Measurements from ENCODE around the gene GINS1. TPM values are rescaled to one million over a fixed set of nuclear protein-coding genes. Genes with fewer than 3 reads are reported as not detected.

Gene GINS1
- total and polyA plus RNA-seq, 10 donors = 0.85 to 3.9 (median 2.7) TPM

DNA sequence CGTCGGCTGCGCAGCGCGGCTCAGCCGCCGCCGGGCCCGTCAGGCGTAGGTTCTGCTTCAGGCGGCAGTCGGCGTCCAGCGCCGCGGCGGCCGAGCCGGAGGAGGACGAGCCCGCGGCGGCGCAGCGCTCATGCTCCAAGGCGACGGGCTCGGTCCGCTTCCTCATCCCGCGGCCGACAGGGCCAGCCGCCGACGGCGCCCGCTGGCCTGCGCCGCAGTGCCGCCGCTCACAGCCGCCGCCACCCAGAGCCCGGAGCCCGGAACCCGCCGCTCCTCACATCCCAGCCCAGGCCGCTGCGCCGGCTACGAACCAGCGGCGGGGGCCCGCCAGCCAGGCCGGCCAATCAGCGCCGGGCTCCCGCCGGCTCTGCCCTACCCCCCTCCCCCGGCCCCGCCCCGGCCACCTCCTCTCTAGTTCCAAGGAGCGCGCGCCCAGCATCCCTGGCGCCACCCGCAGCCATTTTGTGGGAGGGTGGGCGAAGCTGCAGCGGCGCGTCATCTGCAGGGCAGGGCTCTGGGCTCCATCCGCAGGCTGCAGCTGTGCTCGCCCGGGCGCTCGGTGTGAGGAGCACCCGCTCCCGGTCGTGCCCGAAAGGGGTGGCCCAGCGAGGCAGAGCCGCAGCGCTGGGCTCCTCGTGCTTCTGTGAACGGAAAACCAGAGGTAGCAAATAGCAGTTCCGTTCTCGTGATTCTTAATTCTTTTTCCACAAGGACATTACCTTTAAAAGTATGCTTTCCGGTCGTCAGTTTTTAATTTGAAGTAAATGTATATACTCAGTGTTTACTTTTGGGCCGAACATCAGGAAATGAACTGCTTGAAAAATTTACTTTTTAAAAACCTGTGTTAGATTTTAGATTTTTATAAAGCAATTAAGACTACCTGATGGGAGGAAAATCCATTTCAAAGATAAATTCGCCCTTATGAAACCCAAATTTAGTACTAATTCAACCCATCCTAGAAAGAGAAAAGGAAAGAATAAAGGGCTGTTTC, 16.6 kb upstream of the GINS1 start, which contains the start of gene ABHD12:
Gene ABHD12 (minus strand): TSS at position 298 of the 991 bp plus-strand sequence. CDS start 132 bp downstream, at position 166.
- TF ChIP-seq, protein P1, sequence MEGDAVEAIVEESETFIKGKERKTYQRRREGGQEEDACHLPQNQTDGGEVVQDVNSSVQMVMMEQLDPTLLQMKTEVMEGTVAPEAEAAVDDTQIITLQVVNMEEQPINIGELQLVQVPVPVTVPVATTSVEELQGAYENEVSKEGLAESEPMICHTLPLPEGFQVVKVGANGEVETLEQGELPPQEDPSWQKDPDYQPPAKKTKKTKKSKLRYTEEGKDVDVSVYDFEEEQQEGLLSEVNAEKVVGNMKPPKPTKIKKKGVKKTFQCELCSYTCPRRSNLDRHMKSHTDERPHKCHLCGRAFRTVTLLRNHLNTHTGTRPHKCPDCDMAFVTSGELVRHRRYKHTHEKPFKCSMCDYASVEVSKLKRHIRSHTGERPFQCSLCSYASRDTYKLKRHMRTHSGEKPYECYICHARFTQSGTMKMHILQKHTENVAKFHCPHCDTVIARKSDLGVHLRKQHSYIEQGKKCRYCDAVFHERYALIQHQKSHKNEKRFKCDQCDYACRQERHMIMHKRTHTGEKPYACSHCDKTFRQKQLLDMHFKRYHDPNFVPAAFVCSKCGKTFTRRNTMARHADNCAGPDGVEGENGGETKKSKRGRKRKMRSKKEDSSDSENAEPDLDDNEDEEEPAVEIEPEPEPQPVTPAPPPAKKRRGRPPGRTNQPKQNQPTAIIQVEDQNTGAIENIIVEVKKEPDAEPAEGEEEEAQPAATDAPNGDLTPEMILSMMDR (IDR thresholded peaks at IDR 0.05 in 8 of 11, conservative IDR thresholded peaks at IDR 0.05 in 3 of 11) = peak in 3 of 11 experiments; percentile 17 to 37 (median 33)
- TF ChIP-seq POLR2AphosphoS5 (IDR thresholded peaks at IDR 0.05) (peak; percentile 92 to 95 (median 93)), POLR2A (IDR thresholded peaks at IDR 0.05) (peak in 1 of 3 donors; percentile 61)
- no peaks in the 10 kb centered on the region for H3K36me3 ChIP-seq
- intact Hi-C loops (cut with DNase I; ENCODE audit: low total_unique reads) = loop anchor here (10.0 kb wide), 1 partner anchor 306 kb away; the partner anchor contains the start of gene VSX1
- peak; percentile 99 for DNase-seq
- H3K27ac ChIP-seq = peak within 1 kb of the TSS; percentile 69 to 91 (median 88)
- 0 to 3% (median 1%) methylated on average over 13 to 91 of the region's 91 CpGs for whole genome bisulfite sequencing, 5 donors
- H3K27me3 ChIP-seq (replicated peaks in 1 of 7) = no peaks in the 10 kb centered on the region
- peak within 1 kb of the TSS; percentile 64 to 94 (median 81) for H3K4me3 ChIP-seq
- H3K4me1 ChIP-seq = peaks cover 0 to 27% (median 23%) of the 10 kb centered on the region in 6 donors
- no peaks in the 10 kb centered on the region for H3K9me3 ChIP-seq

GRCh38 chr20:25394276-25394675, 13.2 kb upstream of the GINS1 start:
- intact Hi-C loops (cut with DNase I; ENCODE audit: low total_unique reads) = loop anchor here (10.0 kb wide), 1 partner anchor 309 kb away; the partner anchor contains the start of gene VSX1
- no peak for DNase-seq
- Histone ChIP-seq H3K4me1 (peaks cover 0 to 27% (median 18%) of the 10 kb centered on the region in 6 donors), H3K36me3 (no peaks in the 10 kb centered on the region), H3K27ac (no peak overlapping the region), H3K27me3 (replicated peaks in 1 of 7) (no peaks in the 10 kb centered on the region), H3K9me3 (no peaks in the 10 kb centered on the region), H3K4me3 (no peak overlapping the region)
- WGBS, 5 donors = 66 to 75% (median 71%) methylated on average over 5 of the region's 5 CpGs
- TF ChIP-seq, protein P1 (IDR thresholded peaks at IDR 0.05 in 8 of 11, conservative IDR thresholded peaks at IDR 0.05 in 3 of 11) = no peak
- TF ChIP-seq POLR2AphosphoS5 (IDR thresholded peaks at IDR 0.05) = no peak
- no peak for TF ChIP-seq POLR2A (IDR thresholded peaks at IDR 0.05)

- Histone ChIP-seq H3K36me3 (no peaks in the 10 kb centered on the region), H3K9me3 (no peaks in the 10 kb centered on the region), H3K27me3 (replicated peaks in 1 of 7) (no peaks in the 10 kb centered on the region), H3K27ac (no peak overlapping the region), H3K4me1 (peaks cover 0 to 20% (median 11%) of the 10 kb centered on the region in 6 donors), H3K4me3 (no peak overlapping the region)
- TF ChIP-seq POLR2A (IDR thresholded peaks at IDR 0.05) (no peak), POLR2AphosphoS5 (IDR thresholded peaks at IDR 0.05) (no peak)
- TF ChIP-seq, protein P1 (IDR thresholded peaks at IDR 0.05 in 8 of 11, conservative IDR thresholded peaks at IDR 0.05 in 3 of 11) = no peak
- 75 to 89% (median 84%) methylated on average over 6 of the region's 6 CpGs for WGBS, 5 donors
- intact Hi-C loops (cut with DNase I; ENCODE audit: low total_unique reads) = loop anchor here (5.0 to 10.0 kb wide), 3 partner anchors 98 to 403 kb away; partner anchors contain the start of genes APMAP and VSX1
- DNase-seq = no peak
These were observed 12.5 kb upstream of the GINS1 start for GRCh38 chr20:25394996-25395395.
